ENCODE results near the gene SLC6A9. TPM values are rescaled to one million over a fixed set of nuclear protein-coding genes. Genes with fewer than 3 reads are reported as not detected.

The SLC6A9 gene
- total and polyA plus RNA-seq, 2 donors: 0.57 to 0.82 TPM

- Histone ChIP-seq H3K4me3 (ENCODE audit: low read length in 2 of 2) (no peak overlapping the region), H3K36me3 (ENCODE audit: control insufficient read depth in 2 of 2, insufficient read depth in 2 of 2, low read length in 1 of 2) (peaks cover 4 to 6% of the 10 kb centered on the region in 2 donors), H3K27me3 (ENCODE audit: control insufficient read depth in 2 of 2, insufficient read depth in 1 of 2, low read length in 1 of 2) (no peaks in the 10 kb centered on the region), H3K4me1 (ENCODE audit: control insufficient read depth in 2 of 2, insufficient read depth in 2 of 2, low read length in 2 of 2) (peaks cover 11 to 16% of the 10 kb centered on the region in 2 donors), H3K9me3 (ENCODE audit: control insufficient read depth in 2 of 2, insufficient read depth in 1 of 2, low read length in 1 of 2) (peaks cover 0 to 5% of the 10 kb centered on the region in 2 donors), H3K27ac (ENCODE audit: low read depth in 1 of 2, low read length in 1 of 2) (no peak overlapping the region)
- no peak for DNase-seq (ENCODE audit: low read depth in 6 of 9, low spot score in 9 of 9)
- WGBS: 98% methylated on average over 4 of the region's 4 CpGs
Measured at GRCh38 chr1:43951021-43951985, 80.0 kb downstream of the SLC6A9 start.

GRCh38 chr1:43949678-43950077, 81.6 kb downstream of the SLC6A9 start:
- no peak overlapping the region for H3K4me3 ChIP-seq (ENCODE audit: low read length in 2 of 2)
- no peaks in the 10 kb centered on the region for H3K27me3 ChIP-seq (ENCODE audit: control insufficient read depth in 2 of 2, insufficient read depth in 1 of 2, low read length in 1 of 2)
- no peak for DNase-seq (ENCODE audit: low read depth in 6 of 9, low spot score in 9 of 9)
- 93% methylated on average over 13 of the region's 13 CpGs for WGBS
- H3K4me1 ChIP-seq (ENCODE audit: control insufficient read depth in 2 of 2, insufficient read depth in 2 of 2, low read length in 2 of 2): peaks cover 19 to 24% of the 10 kb centered on the region in 2 donors
- peaks cover 4 to 6% of the 10 kb centered on the region in 2 donors for H3K36me3 ChIP-seq (ENCODE audit: control insufficient read depth in 2 of 2, insufficient read depth in 2 of 2, low read length in 1 of 2)
- no peak overlapping the region for H3K27ac ChIP-seq (ENCODE audit: low read depth in 1 of 2, low read length in 1 of 2)
- peaks cover 0 to 5% of the 10 kb centered on the region in 2 donors for H3K9me3 ChIP-seq (ENCODE audit: control insufficient read depth in 2 of 2, insufficient read depth in 1 of 2, low read length in 1 of 2)

- no peak for DNase-seq (ENCODE audit: low read depth in 6 of 9, low spot score in 9 of 9)
- no peaks in the 10 kb centered on the region for H3K27me3 ChIP-seq (ENCODE audit: control insufficient read depth in 2 of 2, insufficient read depth in 1 of 2, low read length in 1 of 2)
- H3K4me1 ChIP-seq (ENCODE audit: control insufficient read depth in 2 of 2, insufficient read depth in 2 of 2, low read length in 2 of 2): peaks cover 19 to 24% of the 10 kb centered on the region in 2 donors
- no peak overlapping the region for H3K27ac ChIP-seq (ENCODE audit: low read depth in 1 of 2, low read length in 1 of 2)
- 91% methylated on average over 3 of the region's 3 CpGs for WGBS
- H3K9me3 ChIP-seq (ENCODE audit: control insufficient read depth in 2 of 2, insufficient read depth in 1 of 2, low read length in 1 of 2): peaks cover 0 to 5% of the 10 kb centered on the region in 2 donors
- peak overlapping the region in 1 of 2 donors; percentile 97 for H3K4me3 ChIP-seq (ENCODE audit: low read length in 2 of 2)
- peaks cover 4 to 6% of the 10 kb centered on the region in 2 donors for H3K36me3 ChIP-seq (ENCODE audit: control insufficient read depth in 2 of 2, insufficient read depth in 2 of 2, low read length in 1 of 2)
Measured at GRCh38 chr1:43947874-43948437, 83.3 kb downstream of the SLC6A9 start.

GRCh38 chr1:43947061-43947873, 84.0 kb downstream of the SLC6A9 start:
- Histone ChIP-seq H3K36me3 (ENCODE audit: control insufficient read depth in 2 of 2, insufficient read depth in 2 of 2, low read length in 1 of 2) (peaks cover 4 to 6% of the 10 kb centered on the region in 2 donors), H3K4me3 (ENCODE audit: low read length in 2 of 2) (peak overlapping the region; percentile 70 to 97), H3K9me3 (ENCODE audit: control insufficient read depth in 2 of 2, insufficient read depth in 1 of 2, low read length in 1 of 2) (peaks cover 0 to 5% of the 10 kb centered on the region in 2 donors), H3K4me1 (ENCODE audit: control insufficient read depth in 2 of 2, insufficient read depth in 2 of 2, low read length in 2 of 2) (peaks cover 19 to 24% of the 10 kb centered on the region in 2 donors), H3K27me3 (ENCODE audit: control insufficient read depth in 2 of 2, insufficient read depth in 1 of 2, low read length in 1 of 2) (no peaks in the 10 kb centered on the region), H3K27ac (ENCODE audit: low read depth in 1 of 2, low read length in 1 of 2) (peak overlapping the region in 1 of 2 donors; percentile 97)
- no peak for DNase-seq (ENCODE audit: low read depth in 6 of 9, low spot score in 9 of 9)
- 17% methylated on average over 27 of the region's 27 CpGs for WGBS

Other genes with a start within 250 kb of the SLC6A9 start
- gene ARTN, start 97.7 kb downstream of the SLC6A9 start, total RNA-seq: 0.19 TPM
- 1.5 TPM for gene ARTN, start 97.7 kb downstream of the SLC6A9 start, polyA plus RNA-seq
- gene IPO13, start 84.5 kb downstream of the SLC6A9 start, total RNA-seq: 10.5 TPM
- 26.1 TPM for gene IPO13, start 84.5 kb downstream of the SLC6A9 start, polyA plus RNA-seq
- 16.1 TPM for gene DPH2, start 61.5 kb downstream of the SLC6A9 start, total RNA-seq
- gene DPH2, start 61.5 kb downstream of the SLC6A9 start, polyA plus RNA-seq: 14.4 TPM
- 110 TPM for gene ATP6V0B, start 56.5 kb downstream of the SLC6A9 start, total RNA-seq
- gene ATP6V0B, start 56.5 kb downstream of the SLC6A9 start, polyA plus RNA-seq: 198 TPM
- 10.3 TPM for gene B4GALT2, start 52.3 kb downstream of the SLC6A9 start, total RNA-seq
- 7.3 TPM for gene B4GALT2, start 52.3 kb downstream of the SLC6A9 start, polyA plus RNA-seq
- gene CCDC24, start 39.9 kb downstream of the SLC6A9 start, total RNA-seq: 2.1 TPM
- 11.1 TPM for gene CCDC24, start 39.9 kb downstream of the SLC6A9 start, polyA plus RNA-seq
- gene KLF17, start 87.4 kb upstream of the SLC6A9 start, total RNA-seq: not detected
- gene KLF17, start 87.4 kb upstream of the SLC6A9 start, polyA plus RNA-seq: 0.02 TPM
- gene KLF18, start 110.2 kb upstream of the SLC6A9 start, total RNA-seq: under 0.01 TPM
- gene KLF18, start 110.2 kb upstream of the SLC6A9 start, polyA plus RNA-seq: 0.02 TPM
- gene DMAP1, start 182.0 kb upstream of the SLC6A9 start, total RNA-seq: 21.2 TPM
- gene DMAP1, start 182.0 kb upstream of the SLC6A9 start, polyA plus RNA-seq: 81.6 TPM